ENCODE results near the gene CMIP.

CMIP gene

DNA sequence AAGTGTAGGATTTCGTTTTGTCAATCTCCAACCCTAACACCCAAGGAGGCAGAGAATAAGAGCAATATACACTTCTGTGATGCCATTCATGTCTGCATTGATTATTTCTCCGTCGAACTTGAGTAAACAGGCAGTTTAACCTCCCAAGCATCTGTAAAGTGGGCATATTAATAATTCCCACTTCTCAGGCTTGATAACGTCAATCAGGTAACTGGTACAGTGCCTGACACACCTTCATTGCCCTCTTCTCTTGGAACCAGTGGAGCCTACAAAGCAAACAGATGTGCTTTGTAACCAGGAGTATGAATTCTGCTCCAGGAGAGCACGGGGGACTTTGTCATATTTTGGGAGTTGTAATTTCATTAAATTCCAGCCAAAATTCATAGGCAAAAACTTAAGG lies 302.0 kb downstream of the CMIP start:
- peak overlapping the region; percentile 46; the same call in 1 of the 2 replicates for H3K4me3 ChIP-seq (ENCODE audit: low read depth, low read length)
- DNase-seq (ENCODE audit: low read depth): no peak
- TF ChIP-seq, protein P1, sequence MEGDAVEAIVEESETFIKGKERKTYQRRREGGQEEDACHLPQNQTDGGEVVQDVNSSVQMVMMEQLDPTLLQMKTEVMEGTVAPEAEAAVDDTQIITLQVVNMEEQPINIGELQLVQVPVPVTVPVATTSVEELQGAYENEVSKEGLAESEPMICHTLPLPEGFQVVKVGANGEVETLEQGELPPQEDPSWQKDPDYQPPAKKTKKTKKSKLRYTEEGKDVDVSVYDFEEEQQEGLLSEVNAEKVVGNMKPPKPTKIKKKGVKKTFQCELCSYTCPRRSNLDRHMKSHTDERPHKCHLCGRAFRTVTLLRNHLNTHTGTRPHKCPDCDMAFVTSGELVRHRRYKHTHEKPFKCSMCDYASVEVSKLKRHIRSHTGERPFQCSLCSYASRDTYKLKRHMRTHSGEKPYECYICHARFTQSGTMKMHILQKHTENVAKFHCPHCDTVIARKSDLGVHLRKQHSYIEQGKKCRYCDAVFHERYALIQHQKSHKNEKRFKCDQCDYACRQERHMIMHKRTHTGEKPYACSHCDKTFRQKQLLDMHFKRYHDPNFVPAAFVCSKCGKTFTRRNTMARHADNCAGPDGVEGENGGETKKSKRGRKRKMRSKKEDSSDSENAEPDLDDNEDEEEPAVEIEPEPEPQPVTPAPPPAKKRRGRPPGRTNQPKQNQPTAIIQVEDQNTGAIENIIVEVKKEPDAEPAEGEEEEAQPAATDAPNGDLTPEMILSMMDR (IDR thresholded peaks at IDR 0.05; ENCODE audit: low read depth, low read length, missing control alignments): no peak

DNA sequence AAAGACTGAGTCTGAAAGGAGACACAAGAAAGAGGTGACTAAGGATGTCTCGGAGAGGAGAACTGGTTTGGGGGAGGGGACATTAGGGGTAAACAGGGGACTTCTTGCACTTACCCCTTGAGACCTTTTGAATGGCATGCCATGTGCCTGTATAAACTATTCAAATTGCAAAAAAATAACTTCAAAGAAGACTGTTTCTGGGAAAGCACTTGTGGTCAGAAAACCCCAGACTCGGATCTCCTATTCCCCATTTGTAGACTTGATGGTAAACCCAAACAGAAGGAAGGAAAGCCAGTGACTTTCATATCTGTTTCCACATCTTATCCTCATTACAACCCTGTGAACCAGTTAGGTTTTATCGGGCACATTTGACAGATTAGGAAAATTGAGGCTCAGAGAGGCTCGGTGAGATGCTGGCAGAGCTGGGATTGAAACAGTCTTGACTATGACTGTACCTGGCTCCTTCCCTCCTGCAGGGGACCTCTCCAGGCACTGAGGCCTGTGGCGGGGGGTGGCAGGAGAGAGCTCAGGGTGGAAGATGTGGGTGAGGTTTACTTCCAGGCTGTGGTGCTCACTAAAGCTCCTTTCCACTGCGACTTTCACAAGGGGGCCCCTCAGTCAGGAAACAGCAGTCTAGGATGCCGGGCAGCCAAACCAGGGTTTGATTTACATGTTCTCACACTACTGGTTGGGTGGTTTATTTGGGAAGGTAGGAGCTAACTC lies 304.0 kb downstream of the CMIP start:
- no peak overlapping the region for H3K4me3 ChIP-seq (ENCODE audit: low read depth, low read length)
- TF ChIP-seq, protein P1 (IDR thresholded peaks at IDR 0.05; ENCODE audit: low read depth, low read length, missing control alignments): peak; percentile 19
- DNase-seq (ENCODE audit: low read depth): no peak

DNA sequence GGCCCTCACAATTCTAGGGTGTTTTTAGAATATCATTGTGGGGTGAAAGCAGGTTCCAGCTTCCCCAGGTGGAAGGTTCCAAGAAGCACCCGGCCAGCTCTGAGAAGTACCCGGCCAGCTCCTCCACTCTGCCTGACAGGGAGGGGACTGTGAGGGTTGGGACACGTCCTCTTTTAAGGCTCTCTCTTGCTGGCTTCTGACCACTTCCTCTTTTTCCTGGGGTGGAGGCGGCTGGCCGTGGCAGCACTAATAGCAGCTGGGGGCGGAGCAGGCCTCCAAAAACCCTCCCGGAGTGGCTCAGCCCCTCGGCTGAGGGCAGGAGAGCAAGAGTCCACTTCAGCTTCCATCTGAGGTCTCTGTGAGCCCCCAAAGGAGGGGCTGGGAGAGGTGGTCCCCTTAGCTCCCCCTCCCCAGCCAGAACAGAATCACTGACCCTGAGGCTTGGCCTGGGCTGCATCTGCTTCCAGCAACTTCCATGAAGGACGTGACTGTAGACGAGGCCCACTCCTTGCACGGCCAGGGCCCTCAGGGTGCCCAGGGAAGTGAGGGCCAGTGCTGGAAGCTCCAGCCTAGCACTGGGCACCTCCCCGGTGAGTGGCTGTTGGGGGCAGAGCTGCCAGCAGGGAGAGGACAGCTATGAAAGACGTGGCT lies 307.7 kb downstream of the CMIP start:
- TF ChIP-seq, protein P1 (IDR thresholded peaks at IDR 0.05; ENCODE audit: low read depth, low read length, missing control alignments): peak; percentile 4
- peak overlapping the region; percentile 24 for H3K4me3 ChIP-seq (ENCODE audit: low read depth, low read length)
- peak; percentile 83 for DNase-seq (ENCODE audit: low read depth)

DNA sequence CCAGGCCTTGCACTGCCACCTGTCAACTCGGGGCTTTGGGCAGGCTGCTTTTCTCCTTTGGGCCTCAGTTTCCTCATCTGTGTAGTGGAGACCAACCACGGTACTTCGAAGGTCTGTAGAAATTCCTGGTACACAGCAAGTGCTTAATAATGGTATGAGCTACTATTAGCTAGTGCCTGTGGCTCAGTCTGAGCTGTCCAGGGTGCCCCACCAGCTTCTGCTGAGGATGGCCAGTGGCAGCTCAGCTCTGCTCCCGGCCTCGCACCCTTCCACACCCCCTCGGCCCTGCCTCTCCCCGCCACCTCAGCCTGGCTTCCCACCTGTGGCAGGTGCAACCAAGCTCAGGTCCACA lies 308.2 kb downstream of the CMIP start:
- H3K4me3 ChIP-seq (ENCODE audit: low read depth, low read length): peak overlapping the region; percentile 24
- TF ChIP-seq, protein P1 (IDR thresholded peaks at IDR 0.05; ENCODE audit: low read depth, low read length, missing control alignments): no peak
- DNase-seq (ENCODE audit: low read depth): no peak

DNA sequence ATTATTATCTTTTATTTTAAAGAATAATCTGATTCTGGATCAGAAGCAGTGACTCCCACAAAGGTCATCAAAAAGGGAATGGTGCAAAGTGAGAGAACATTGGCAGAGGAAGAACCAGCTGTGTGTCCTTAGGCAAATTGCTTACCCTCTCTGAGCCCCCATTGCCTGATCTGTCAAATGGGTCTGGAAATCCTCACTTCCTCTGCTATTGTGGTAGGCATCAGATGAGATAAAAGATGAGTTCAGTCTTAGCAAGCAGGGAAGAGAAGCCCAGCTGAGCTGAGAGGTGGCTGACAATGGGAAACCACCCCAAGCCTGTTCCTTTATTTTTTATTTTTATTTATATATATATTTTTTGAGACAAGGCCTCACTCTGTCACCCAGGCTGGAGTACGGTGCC lies 310.2 kb downstream of the CMIP start:
- no peak overlapping the region for H3K4me3 ChIP-seq (ENCODE audit: low read depth, low read length)
- DNase-seq (ENCODE audit: low read depth): no peak
- TF ChIP-seq, protein P1 (IDR thresholded peaks at IDR 0.05; ENCODE audit: low read depth, low read length, missing control alignments): no peak

DNA sequence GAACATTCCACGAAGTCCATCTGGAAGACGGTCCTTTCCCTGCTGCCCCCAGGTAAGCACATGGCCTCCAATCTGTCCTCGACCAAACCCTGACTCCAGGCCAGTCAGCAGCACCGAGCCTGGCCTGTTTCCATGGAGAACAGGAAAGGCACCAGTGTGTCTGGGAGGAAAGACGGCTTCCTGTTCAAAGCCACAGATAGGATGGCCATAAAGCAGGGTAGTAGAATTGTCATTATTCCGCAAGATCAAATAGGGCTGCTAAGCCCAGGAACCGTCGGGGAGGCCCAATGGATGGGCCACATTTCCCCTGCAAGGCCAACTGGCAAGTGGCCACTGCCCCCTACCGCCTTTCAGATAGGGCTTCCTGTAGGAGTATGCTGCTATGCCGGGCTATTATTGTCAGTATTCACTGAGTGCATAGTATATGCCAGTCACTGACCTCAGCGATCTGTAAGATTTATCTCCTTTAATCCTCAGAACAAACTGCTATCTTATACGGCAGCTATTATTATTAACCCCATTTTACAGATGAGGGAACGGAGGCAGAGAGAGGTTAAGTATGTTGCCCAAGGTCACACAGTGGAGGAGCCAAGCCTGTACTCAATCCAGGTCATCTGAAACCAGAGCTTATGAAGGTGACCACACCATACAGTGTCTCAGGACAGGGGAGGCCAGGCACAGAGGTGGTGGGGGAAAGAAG lies 311.5 kb downstream of the CMIP start:
- DNase-seq (ENCODE audit: low read depth): no peak
- no peak overlapping the region for H3K4me3 ChIP-seq (ENCODE audit: low read depth, low read length)
- TF ChIP-seq, protein P1 (IDR thresholded peaks at IDR 0.05; ENCODE audit: low read depth, low read length, missing control alignments): no peak

Data from GM12864 (cell line).